Right atrium auricular region (tissue), 2 donors: ENCODE measurements around the gene MTREX. TPM values are rescaled to one million over a fixed set of nuclear protein-coding genes. Genes with fewer than 3 reads are reported as not detected.
A peak's percentile ranks its signal among the peaks of the same experiment; 100 is the strongest.

ENCODE experiments used
- DNase-seq: peaks from one replicate; pipeline ENCODE4 v3.0.0-alpha.2; 2019; ENCODE audit warnings: low spot score
- H3K27ac ChIP-seq, 2 donors: fragments of 200-600 bp; sonication (generic); 1 replicate in 1 of 2; 2 replicates in 1 of 2; pipeline ENCODE4 v1.5.1; 2016 to 2019
- H3K27me3 ChIP-seq, 2 donors: fragments of 200-600 bp; sonication (generic); one replicate each; pipeline versions ENCODE4 v1.5.1 to v1.6.0; 2017 to 2019
- H3K36me3 ChIP-seq: fragments of 200-600 bp; sonication (generic); one replicate; pipeline ENCODE4 v1.5.1; 2016
- H3K4me1 ChIP-seq, 2 donors: fragments of 200-600 bp; sonication (generic); one replicate each; pipeline versions ENCODE4 v1.5.1 to v1.6.0; 2017 to 2019
- H3K4me3 ChIP-seq, 2 donors: fragments of 200-600 bp; sonication (generic); 1 replicate in 1 of 2; 2 replicates in 1 of 2; pipeline ENCODE4 v1.5.1; 2017 to 2019; ENCODE audit warnings: mild to moderate bottlenecking in 1 of 2, moderate library complexity in 1 of 2
- H3K9me3 ChIP-seq, 2 donors: fragments of 200-600 bp; sonication (generic); one replicate each; pipeline ENCODE4 v1.5.1; 2019
- total RNA-seq, 2 donors: library from RNA; depleted of rRNA; stranded (reverse); fragments of >200 nt; gene quantifications; one replicate each; pipeline ENCODE4 v1.1.0, GENCODE V29; 2016
- TF ChIP-seq, protein P1 (sequence below), 2 donors: fragments of 200-600 bp; sonication (generic); IDR thresholded peaks; one replicate each; pipeline ENCODE4 v1.5.1; 2019; ENCODE audit warnings: antibody characterized with exemption in 2 of 2

MTREX gene
- total RNA-seq, 2 donors from 2014 or later: 56.7 to 86.0 TPM

DNA sequence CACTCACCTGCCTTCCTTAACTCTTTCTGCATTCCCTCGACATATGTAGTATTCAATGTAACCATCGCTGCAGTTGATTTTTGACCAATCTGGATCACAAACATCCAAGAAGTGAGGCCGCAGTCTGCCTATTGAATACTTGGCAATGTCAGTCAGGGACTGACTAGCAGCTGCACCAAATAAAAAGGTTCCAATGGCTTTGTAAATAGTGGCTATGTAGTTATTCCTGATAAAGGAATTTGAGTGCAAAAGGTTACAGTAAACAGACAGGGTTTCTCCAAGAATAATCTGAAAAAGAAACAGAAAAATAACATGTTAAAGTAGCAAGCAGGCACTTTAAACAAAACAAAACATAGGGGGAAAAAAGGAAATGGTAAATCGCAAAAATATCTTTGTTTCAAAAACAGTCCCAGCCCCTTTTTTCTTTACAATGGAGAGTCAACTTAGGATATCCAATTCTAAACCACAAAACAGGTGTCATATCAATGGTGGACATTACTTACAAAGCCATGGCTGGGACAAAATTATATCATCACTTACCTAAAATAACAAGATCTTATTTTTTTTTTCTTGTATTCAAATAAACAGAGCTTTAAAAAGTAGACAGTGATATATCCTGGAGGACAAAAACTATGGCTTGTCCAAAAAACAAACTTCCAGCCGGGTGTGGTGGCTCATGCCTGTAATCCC is 160.2 kb downstream of the MTREX start:
- Histone ChIP-seq H3K27ac (peak overlapping the region in 1 of 2 donors; percentile 30), H3K36me3 (peaks cover 30% of the 10 kb centered on the region)
- no peak for DNase-seq

DNA sequence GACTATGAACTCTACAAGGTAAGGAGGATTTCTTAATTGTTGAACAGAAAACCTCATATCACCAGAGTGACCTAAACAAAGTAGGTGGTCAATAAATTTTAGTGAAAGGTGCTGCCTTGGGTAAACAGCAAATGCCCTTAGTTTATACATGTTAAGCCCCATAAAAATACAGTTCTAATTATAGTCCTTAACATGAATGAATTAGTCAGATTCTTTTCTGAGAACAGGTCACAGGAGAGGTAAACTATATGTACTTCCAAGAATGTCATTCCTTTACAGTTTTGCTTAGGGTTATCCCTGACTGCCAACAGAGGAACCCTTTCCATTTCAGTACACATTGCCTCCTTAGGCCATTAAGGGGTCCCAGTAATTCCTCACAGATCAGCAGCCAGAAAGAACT is 162.1 kb downstream of the MTREX start:
- H3K27ac ChIP-seq: no peak overlapping the region
- H3K4me3 ChIP-seq: no peak overlapping the region
- peaks cover 0 to 19% of the 10 kb centered on the region in 2 donors for H3K4me1 ChIP-seq
- TF ChIP-seq, protein P1, sequence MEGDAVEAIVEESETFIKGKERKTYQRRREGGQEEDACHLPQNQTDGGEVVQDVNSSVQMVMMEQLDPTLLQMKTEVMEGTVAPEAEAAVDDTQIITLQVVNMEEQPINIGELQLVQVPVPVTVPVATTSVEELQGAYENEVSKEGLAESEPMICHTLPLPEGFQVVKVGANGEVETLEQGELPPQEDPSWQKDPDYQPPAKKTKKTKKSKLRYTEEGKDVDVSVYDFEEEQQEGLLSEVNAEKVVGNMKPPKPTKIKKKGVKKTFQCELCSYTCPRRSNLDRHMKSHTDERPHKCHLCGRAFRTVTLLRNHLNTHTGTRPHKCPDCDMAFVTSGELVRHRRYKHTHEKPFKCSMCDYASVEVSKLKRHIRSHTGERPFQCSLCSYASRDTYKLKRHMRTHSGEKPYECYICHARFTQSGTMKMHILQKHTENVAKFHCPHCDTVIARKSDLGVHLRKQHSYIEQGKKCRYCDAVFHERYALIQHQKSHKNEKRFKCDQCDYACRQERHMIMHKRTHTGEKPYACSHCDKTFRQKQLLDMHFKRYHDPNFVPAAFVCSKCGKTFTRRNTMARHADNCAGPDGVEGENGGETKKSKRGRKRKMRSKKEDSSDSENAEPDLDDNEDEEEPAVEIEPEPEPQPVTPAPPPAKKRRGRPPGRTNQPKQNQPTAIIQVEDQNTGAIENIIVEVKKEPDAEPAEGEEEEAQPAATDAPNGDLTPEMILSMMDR (IDR thresholded peaks at IDR 0.05): no peak
- no peaks in the 10 kb centered on the region for H3K27me3 ChIP-seq
- H3K36me3 ChIP-seq: peaks cover 33% of the 10 kb centered on the region
- no peaks in the 10 kb centered on the region for H3K9me3 ChIP-seq
- DNase-seq: no peak

More for the DNA sequence above, 160.2 kb downstream of the MTREX start:
- Histone ChIP-seq H3K4me3 (no peak overlapping the region), H3K4me1 (peaks cover 0 to 19% of the 10 kb centered on the region in 2 donors), H3K27me3 (no peaks in the 10 kb centered on the region), H3K9me3 (no peaks in the 10 kb centered on the region)
- TF ChIP-seq, protein P1 (IDR thresholded peaks at IDR 0.05): no peak

DNA sequence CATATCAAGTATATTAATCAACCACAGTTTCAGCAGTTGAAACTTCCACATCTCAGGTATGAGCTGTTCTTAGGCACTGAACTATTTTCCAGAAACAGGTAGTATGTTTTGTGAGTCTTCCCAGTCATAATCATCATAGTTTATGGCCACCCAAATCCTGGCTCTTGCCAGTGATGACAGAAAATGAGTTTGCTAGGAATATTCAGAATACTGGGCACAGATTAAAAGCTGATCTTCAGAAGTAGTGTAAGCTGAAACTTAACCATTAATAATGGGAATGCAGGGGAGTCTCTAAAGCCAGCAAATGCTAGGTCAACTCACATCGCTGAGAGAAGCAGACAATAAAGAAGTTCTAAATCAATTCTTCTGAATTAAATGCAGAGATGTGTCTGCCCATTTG is 162.5 kb downstream of the MTREX start:
- TF ChIP-seq, protein P1 (IDR thresholded peaks at IDR 0.05): no peak
- no peak for DNase-seq
- Histone ChIP-seq H3K4me1 (peaks cover 0 to 22% of the 10 kb centered on the region in 2 donors), H3K27ac (no peak overlapping the region), H3K4me3 (no peak overlapping the region), H3K36me3 (peaks cover 38% of the 10 kb centered on the region), H3K27me3 (no peaks in the 10 kb centered on the region), H3K9me3 (no peaks in the 10 kb centered on the region)

DNA sequence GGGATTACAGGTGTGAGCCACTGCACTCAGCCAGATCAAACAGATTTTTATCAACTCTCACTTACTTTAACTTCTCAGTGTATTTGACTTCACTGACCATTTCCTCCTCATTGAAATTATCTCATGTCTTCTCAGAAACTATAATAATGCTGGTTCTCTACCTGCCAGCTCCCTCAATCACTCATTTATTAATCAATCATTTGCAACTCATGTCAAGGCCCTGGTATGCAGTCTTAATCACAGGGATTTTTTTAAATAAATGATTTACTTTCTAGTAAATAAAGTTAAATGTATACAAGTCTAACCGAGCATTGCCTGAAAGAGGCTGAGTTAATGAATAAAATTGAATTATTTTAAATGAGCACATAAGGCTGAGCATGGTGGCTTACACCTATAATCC is 163.7 kb downstream of the MTREX start:
- DNase-seq: no peak
- H3K36me3 ChIP-seq: peaks cover 32% of the 10 kb centered on the region
- no peak overlapping the region for H3K27ac ChIP-seq
- H3K9me3 ChIP-seq: no peaks in the 10 kb centered on the region
- peaks cover 0 to 18% of the 10 kb centered on the region in 2 donors for H3K4me1 ChIP-seq
- TF ChIP-seq, protein P1 (IDR thresholded peaks at IDR 0.05): no peak
- H3K27me3 ChIP-seq: no peaks in the 10 kb centered on the region
- H3K4me3 ChIP-seq: no peak overlapping the region

DNA sequence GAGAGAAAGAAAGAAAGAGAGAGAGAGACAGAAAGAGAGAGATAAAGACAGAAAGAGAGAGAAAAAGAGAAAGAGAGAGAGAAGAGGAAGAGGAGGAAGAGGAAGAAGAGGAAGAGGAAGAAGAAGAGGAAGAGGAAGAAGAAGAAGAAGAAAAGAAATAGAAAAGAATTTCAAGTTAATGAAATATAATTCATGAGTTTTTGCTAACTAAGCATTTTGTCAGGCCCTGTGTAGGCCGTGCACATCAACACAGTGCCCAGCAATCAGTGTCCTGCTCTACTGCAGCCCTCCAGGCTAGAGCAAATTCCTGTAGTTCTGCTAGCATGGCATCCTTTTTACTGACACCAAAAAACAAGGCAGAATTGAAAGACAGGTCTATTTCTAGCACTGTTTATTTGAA is 164.9 kb downstream of the MTREX start:
- H3K36me3 ChIP-seq: peaks cover 25% of the 10 kb centered on the region

More for the DNA sequence above, 164.9 kb downstream of the MTREX start:
- Histone ChIP-seq H3K9me3 (no peaks in the 10 kb centered on the region), H3K4me3 (no peak overlapping the region), H3K4me1 (peaks cover 0 to 16% of the 10 kb centered on the region in 2 donors), H3K27me3 (no peaks in the 10 kb centered on the region), H3K27ac (no peak overlapping the region)
- no peak for DNase-seq
- TF ChIP-seq, protein P1 (IDR thresholded peaks at IDR 0.05): no peak

Other genes starting within 250 kb of the MTREX start
- under 1 TPM in 1 of 2 donors, not detected in 1; 0.55 TPM for gene GZMA, start 205.3 kb upstream of the MTREX start, total RNA-seq
- gene GPX8, start 147.8 kb upstream of the MTREX start, total RNA-seq: 10 to 100 TPM; 15.7 to 17.5 TPM
- not detected for gene CDC20B, start 134.8 kb upstream of the MTREX start, total RNA-seq
- not detected for gene MCIDAS, start 80.7 kb upstream of the MTREX start, total RNA-seq
- gene CCNO, start 74.4 kb upstream of the MTREX start, total RNA-seq: under 1 TPM in 1 of 2 donors, not detected in 1; 0.28 TPM
- 10 to 100 TPM; 17.5 to 20.9 TPM for gene DHX29, start 295 bp upstream of the MTREX start, total RNA-seq
- gene PLPP1, start 227.0 kb downstream of the MTREX start, total RNA-seq: 100 to 1,000 TPM; 170 to 189 TPM